GM23338 (cell line): ENCODE data around the gene SLC30A7. TPM values are rescaled to one million over a fixed set of nuclear protein-coding genes. Genes with fewer than 3 reads are reported as not detected.

ENCODE experiments used
- ATAC-seq: fragments of 200-7000 bp; cut with Tn5 transposase; 3 replicates; pipeline ENCODE4 v1.9.1; 2020
- DNase-seq: peaks from one replicate; pipeline ENCODE4 v3.0.0-alpha.2; 2015; ENCODE audit warnings: low spot score
- H2AFZ ChIP-seq: fragments of 200-600 bp; sonication (generic); 2 replicates; pipeline ENCODE4 v1.8.0; 2016; ENCODE audit warnings: antibody characterized with exemption, mild to moderate bottlenecking, moderate library complexity
- H3F3A ChIP-seq: fragments of 200-600 bp; sonication (generic); replicated peaks from 2 replicates; pipeline ENCODE4 v1.8.0; 2017; ENCODE audit warnings: antibody characterized with exemption, mixed run types, low read depth
- H3K27ac ChIP-seq: fragments of 200-600 bp; sonication (generic); 2 replicates; pipeline ENCODE4 v1.6.1; 2016; ENCODE audit warnings: low read depth
- H3K27me3 ChIP-seq: fragments of 200-600 bp; sonication (generic); 2 replicates; pipeline ENCODE4 v1.8.0; 2016; ENCODE audit warnings: mild to moderate bottlenecking, mixed run types, moderate library complexity; ENCODE audit not compliant: insufficient read depth
- H3K36me3 ChIP-seq: fragments of 200-600 bp; sonication (generic); 2 replicates; pipeline ENCODE4 v1.8.0; 2016; ENCODE audit warnings: mild to moderate bottlenecking; ENCODE audit not compliant: insufficient read depth
- H3K4me1 ChIP-seq: fragments of 200-600 bp; sonication (generic); 2 replicates; pipeline ENCODE4 v1.8.0; 2016; ENCODE audit warnings: mild to moderate bottlenecking, moderate library complexity; ENCODE audit not compliant: insufficient read depth
- H3K4me2 ChIP-seq: fragments of 200-600 bp; sonication (generic); 2 replicates; pipeline ENCODE4 v1.7.1; 2017; ENCODE audit warnings: mixed run types
- H3K4me3 ChIP-seq: fragments of 200-600 bp; sonication (generic); 2 replicates; pipeline ENCODE4 v1.6.1; 2016; ENCODE audit warnings: mixed run types
- H3K79me2 ChIP-seq: fragments of 200-600 bp; sonication (generic); replicated peaks from 2 replicates; pipeline ENCODE4 v1.8.0; 2017; ENCODE audit warnings: mild to moderate bottlenecking; ENCODE audit not compliant: insufficient read depth
- H3K9me2 ChIP-seq: fragments of 200-600 bp; sonication (generic); 2 replicates; pipeline ENCODE4 v1.8.0; 2017; ENCODE audit not compliant: insufficient read depth
- H4K20me1 ChIP-seq: fragments of 200-600 bp; sonication (generic); replicated peaks from 2 replicates; pipeline ENCODE4 v1.8.0; 2017; ENCODE audit warnings: mild to moderate bottlenecking; ENCODE audit not compliant: insufficient read depth
- H3K27ac Mint-ChIP-seq: 2 replicates; pipeline ENCODE4 v1.8.0; 2020; ENCODE audit warnings: inconsistent platforms, mild to moderate bottlenecking, moderate library complexity, mixed read lengths
- H3K27me3 Mint-ChIP-seq: 3 replicates; pipeline ENCODE4 v1.8.0; 2022; ENCODE audit warnings: low read depth, mild to moderate bottlenecking, moderate library complexity, mixed read lengths, inconsistent platforms; ENCODE audit not compliant: insufficient read depth, poor library complexity
- H3K36me3 Mint-ChIP-seq: 3 replicates; pipeline ENCODE4 v1.8.0; 2021; ENCODE audit warnings: low read depth, mild to moderate bottlenecking, inconsistent platforms, moderate library complexity, mixed read lengths
- H3K4me1 Mint-ChIP-seq: 3 replicates; pipeline ENCODE4 v1.8.0; 2020; ENCODE audit warnings: mild to moderate bottlenecking, inconsistent platforms, mixed read lengths
- H3K4me3 Mint-ChIP-seq: 3 replicates; pipeline ENCODE4 v1.8.0; 2021; ENCODE audit warnings: moderate library complexity, mild to moderate bottlenecking, inconsistent platforms, mixed read lengths
- H3K9me3 Mint-ChIP-seq: 3 replicates; pipeline ENCODE4 v1.8.0; 2020; ENCODE audit warnings: moderate library complexity, mild to moderate bottlenecking, inconsistent platforms, mixed read lengths
- CREB1 ChIP-seq: fragments of 250-450 bp; sonication (Bioruptor Pico); IDR thresholded peaks from 2 replicates; pipeline ENCODE4 v1.5.0; 2020; ENCODE audit warnings: low read depth, mild to moderate bottlenecking, moderate library complexity
- EZH2 ChIP-seq: fragments of 200-600 bp; sonication (generic); IDR thresholded peaks from one replicate; pipeline ENCODE4 v1.8.0; 2017; ENCODE audit warnings: antibody characterized with exemption, mild to moderate bottlenecking, low read depth; ENCODE audit not compliant: unreplicated experiment
- POLR2AphosphoS5 ChIP-seq: IDR thresholded peaks from 2 replicates; pipeline ENCODE4 v1.6.1; 2016; ENCODE audit warnings: antibody characterized with exemption, low read depth
- REST ChIP-seq: IDR thresholded peaks from one replicate; pipeline ENCODE4 v1.6.1; 2018; ENCODE audit warnings: antibody characterized with exemption; ENCODE audit not compliant: unreplicated experiment
- ZNF114 ChIP-seq: fragments of 250-450 bp; sonication (Bioruptor Pico); IDR thresholded peaks from 2 replicates; pipeline ENCODE4 v1.5.0; 2020; ENCODE audit warnings: mild to moderate bottlenecking, moderate library complexity
- ZNF331 ChIP-seq: fragments of 250-450 bp; sonication (Bioruptor Pico); IDR thresholded peaks from 2 replicates; pipeline ENCODE4 v1.5.0; 2020; ENCODE audit warnings: low read depth, mild to moderate bottlenecking, moderate library complexity
- polyA plus RNA-seq: library from polyadenylated mRNA; unstranded; fragments of >200 nt; fragmentation: Nextera tagmentation; extraction: Ambion mirVana; gene quantifications from 2 replicates; pipeline ENCODE4 v1.2.1, GENCODE V29; 2016
- total RNA-seq: library from RNA; depleted of rRNA; stranded (reverse); fragments of >200 nt; shearing (Covaris generic); gene quantifications from 2 replicates; pipeline ENCODE4 v1.2.3, GENCODE V29; 2014
- TF ChIP-seq, protein P1 (sequence below), 2 experiments: fragments of 200-600 bp in 1 of 2; sonication (generic) in 1 of 2; conservative IDR thresholded peaks; 2 replicates each; pipeline versions ENCODE4 v1.5.1 to v1.6.1; 2016 to 2017; ENCODE audit warnings: antibody characterized with exemption in 2 of 2, low read depth in 2 of 2, mild to moderate bottlenecking in 2 of 2, moderate library complexity in 1 of 2

Gene SLC30A7
- total and polyA plus RNA-seq, 2 experiments from 2014 or later: 9.8 to 25.1 TPM

GRCh38 chr1:100895540-100896480, at the start of gene SLC30A7 (continued):
- no peak for TF ChIP-seq CREB1 (CRISPR knock-in tag)

DNA sequence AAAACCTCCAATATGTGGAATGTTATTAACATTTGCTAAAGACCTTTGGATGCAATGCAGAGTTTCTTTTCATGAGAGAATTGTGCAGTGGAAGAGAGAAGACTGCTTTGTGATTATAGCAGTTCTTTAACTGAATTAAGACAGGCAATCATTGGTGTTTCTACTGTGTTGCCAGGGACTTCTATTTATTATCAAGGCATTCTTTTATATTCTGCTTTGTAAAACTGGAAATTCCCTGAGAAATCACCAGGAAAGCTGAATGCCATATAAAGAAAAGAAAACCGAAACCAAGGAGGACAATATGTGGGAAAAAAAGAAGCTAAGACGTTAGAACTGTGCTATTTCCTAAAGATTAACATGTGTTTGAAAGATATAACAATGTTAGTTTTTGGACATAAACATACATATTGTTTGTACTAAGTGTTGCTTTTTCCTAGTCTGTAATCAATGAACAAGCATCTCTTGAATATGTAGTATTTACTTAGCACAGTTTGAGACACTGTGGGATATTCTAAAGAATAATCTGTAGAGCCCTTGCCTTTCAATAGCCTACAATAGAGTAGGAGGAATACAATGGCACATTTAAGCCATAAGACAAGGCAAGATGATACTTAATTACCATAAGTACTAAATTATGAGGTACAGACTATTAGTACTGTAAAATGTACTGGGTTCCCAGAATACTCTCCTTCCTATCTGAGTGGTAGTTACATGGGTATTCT, 48.4 kb upstream of the SLC30A7 start:
- no peak overlapping the region for H3K4me3 Mint-ChIP-seq
- Histone ChIP-seq H3K9me2 (no peaks in the 10 kb centered on the region), H2AFZ (no peak overlapping the region), H3F3A (no peaks in the 10 kb centered on the region), H4K20me1 (no peaks in the 10 kb centered on the region), H3K4me2 (no peak overlapping the region), H3K79me2 (no peaks in the 10 kb centered on the region), H3K36me3 (no peaks in the 10 kb centered on the region), H3K27me3 (peaks cover 57% of the 10 kb centered on the region), H3K4me1 (no peaks in the 10 kb centered on the region), H3K27ac (no peak overlapping the region), H3K4me3 (no peak overlapping the region)
- no peak for DNase-seq
- TF ChIP-seq REST: no peak
- TF ChIP-seq EZH2: no peak
- no peak for TF ChIP-seq ZNF331
- no peak for TF ChIP-seq ZNF114
- TF ChIP-seq POLR2AphosphoS5: no peak
- TF ChIP-seq, protein P1, sequence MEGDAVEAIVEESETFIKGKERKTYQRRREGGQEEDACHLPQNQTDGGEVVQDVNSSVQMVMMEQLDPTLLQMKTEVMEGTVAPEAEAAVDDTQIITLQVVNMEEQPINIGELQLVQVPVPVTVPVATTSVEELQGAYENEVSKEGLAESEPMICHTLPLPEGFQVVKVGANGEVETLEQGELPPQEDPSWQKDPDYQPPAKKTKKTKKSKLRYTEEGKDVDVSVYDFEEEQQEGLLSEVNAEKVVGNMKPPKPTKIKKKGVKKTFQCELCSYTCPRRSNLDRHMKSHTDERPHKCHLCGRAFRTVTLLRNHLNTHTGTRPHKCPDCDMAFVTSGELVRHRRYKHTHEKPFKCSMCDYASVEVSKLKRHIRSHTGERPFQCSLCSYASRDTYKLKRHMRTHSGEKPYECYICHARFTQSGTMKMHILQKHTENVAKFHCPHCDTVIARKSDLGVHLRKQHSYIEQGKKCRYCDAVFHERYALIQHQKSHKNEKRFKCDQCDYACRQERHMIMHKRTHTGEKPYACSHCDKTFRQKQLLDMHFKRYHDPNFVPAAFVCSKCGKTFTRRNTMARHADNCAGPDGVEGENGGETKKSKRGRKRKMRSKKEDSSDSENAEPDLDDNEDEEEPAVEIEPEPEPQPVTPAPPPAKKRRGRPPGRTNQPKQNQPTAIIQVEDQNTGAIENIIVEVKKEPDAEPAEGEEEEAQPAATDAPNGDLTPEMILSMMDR (conservative IDR thresholded peaks at IDR 0.05; ENCODE audit: low read depth in 2 of 2): no peak
- no peak for ATAC-seq
- peaks cover 7% of the 10 kb centered on the region for H3K9me3 Mint-ChIP-seq
- no peak overlapping the region for H3K27ac Mint-ChIP-seq
- H3K27me3 Mint-ChIP-seq: peaks cover 45% of the 10 kb centered on the region
- H3K36me3 Mint-ChIP-seq: no peaks in the 10 kb centered on the region
- H3K4me1 Mint-ChIP-seq: no peaks in the 10 kb centered on the region
